RWPE1 (cell line): ENCODE data around the gene DHX34.
A peak's percentile ranks its signal among the peaks of the same experiment; 100 is the strongest.
"Not testable (repeated sequence)": the region's sequence is repeated elsewhere in the genome, so short reads cannot be mapped to it uniquely, and the experiment has no call there.

ENCODE experiments used
- CTCF ChIA-PET: fragments of 350-600 bp; sonication (Branson Sonifier 250); formaldehyde crosslinking; extraction: SDS; loops from one replicate; lab custom pipeline; 2021; lab: Yijun Ruan, JAX
- POLR2A ChIA-PET: fragments of 400-600 bp; formaldehyde crosslinking; extraction: SDS; loops from one replicate; lab custom pipeline; 2020; ENCODE audit warnings: antibody characterized with exemption; ENCODE audit not compliant: low non-redundant PET; lab: Yijun Ruan, JAX
- DNase-seq: peaks from one replicate; pipeline ENCODE4 v3.0.0; 2012; ENCODE audit warnings: low spot score
- H3K27ac ChIP-seq: fragments of 450-650 bp; 2 replicates; pipeline ENCODE4 v1.5.1; 2017
- TF ChIP-seq, protein P1 (sequence below): fragments of 450-650 bp; conservative IDR thresholded peaks from 2 replicates; pipeline ENCODE4 v1.5.1; 2017; ENCODE audit warnings: low read depth, mild to moderate bottlenecking

The DHX34 gene

DNA sequence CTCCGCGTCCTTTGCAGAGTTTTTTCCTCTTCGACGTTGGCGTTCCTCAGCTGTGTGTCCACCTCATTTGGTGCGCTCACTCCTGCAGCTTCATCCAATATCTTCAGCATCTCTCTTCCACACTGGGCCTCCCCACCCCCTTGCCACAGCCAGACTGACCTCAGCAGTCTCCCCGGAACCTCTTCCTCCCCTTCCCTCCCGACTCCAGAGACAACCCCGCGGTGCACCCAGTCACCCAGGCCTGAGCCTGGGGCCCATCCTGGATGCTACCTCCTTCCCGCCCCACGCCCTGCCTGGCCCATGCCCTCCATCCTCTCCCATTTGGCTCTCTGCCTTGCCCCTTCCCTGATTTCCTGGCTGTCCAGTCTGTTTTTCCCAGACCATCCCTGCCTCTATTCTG is 25.2 kb upstream of the DHX34 start:
- no peak for DNase-seq
- ChIA-PET POLR2A (interaction anchor here (0.7 kb wide), 1 partner anchor 211 kb away, joined by 3 read pairs; the partner anchor contains the start of gene ZC3H4), CTCF (no interaction called here)
- H3K27ac ChIP-seq, result no peak overlapping the region
- TF ChIP-seq, protein P1, sequence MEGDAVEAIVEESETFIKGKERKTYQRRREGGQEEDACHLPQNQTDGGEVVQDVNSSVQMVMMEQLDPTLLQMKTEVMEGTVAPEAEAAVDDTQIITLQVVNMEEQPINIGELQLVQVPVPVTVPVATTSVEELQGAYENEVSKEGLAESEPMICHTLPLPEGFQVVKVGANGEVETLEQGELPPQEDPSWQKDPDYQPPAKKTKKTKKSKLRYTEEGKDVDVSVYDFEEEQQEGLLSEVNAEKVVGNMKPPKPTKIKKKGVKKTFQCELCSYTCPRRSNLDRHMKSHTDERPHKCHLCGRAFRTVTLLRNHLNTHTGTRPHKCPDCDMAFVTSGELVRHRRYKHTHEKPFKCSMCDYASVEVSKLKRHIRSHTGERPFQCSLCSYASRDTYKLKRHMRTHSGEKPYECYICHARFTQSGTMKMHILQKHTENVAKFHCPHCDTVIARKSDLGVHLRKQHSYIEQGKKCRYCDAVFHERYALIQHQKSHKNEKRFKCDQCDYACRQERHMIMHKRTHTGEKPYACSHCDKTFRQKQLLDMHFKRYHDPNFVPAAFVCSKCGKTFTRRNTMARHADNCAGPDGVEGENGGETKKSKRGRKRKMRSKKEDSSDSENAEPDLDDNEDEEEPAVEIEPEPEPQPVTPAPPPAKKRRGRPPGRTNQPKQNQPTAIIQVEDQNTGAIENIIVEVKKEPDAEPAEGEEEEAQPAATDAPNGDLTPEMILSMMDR, result no peak

DNA sequence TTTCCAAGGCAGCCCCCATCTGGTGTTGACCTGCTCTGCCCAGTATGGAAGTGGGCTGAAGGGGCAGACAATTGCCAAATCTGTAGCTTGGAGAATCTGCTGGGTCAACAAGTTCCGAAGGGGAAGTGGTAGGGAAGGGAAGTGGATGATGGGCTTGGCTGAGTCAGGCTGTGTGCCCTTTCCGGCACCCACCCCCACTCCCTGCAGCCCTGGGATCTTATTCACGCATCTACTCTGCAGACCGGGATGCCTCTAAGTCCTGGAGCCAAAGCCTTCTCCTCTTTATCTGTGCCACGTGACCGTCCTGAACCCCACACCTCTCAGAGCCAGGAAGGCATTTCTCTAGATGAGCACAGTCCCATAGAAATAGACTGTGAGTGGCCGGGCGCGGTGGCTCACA is 24.6 kb upstream of the DHX34 start:
- H3K27ac ChIP-seq, result no peak overlapping the region
- no peak for DNase-seq
- TF ChIP-seq, protein P1, result no peak
- POLR2A ChIA-PET, result interaction anchor here (0.7 kb wide), 1 partner anchor 211 kb away, joined by 3 read pairs; the partner anchor contains the start of gene ZC3H4
- CTCF ChIA-PET, result no interaction called here

DNA sequence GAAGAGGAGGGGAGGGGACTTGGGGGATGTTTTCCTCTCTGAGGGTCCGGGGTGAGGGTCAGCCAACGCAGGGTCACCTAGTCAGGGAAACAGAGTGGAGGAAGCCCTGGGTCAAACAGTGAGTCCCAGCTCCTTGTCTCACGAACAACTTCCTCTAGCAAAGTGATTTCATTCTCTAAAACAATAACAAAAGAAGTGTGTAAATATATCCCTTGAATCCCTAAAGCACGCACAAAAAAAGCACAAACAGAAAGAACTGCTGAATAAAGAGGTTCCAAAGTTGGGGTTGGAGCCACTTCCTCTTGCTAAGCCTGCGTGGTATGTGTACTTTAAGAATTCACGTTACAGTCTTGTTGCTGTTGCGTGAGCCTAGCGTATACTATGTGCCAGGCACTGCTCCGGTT is 18.6 kb upstream of the DHX34 start:
- TF ChIP-seq, protein P1, result no peak
- H3K27ac ChIP-seq, result no peak overlapping the region
- ChIA-PET POLR2A (no interaction called here), CTCF (no interaction called here)
- DNase-seq, result no peak

DNA sequence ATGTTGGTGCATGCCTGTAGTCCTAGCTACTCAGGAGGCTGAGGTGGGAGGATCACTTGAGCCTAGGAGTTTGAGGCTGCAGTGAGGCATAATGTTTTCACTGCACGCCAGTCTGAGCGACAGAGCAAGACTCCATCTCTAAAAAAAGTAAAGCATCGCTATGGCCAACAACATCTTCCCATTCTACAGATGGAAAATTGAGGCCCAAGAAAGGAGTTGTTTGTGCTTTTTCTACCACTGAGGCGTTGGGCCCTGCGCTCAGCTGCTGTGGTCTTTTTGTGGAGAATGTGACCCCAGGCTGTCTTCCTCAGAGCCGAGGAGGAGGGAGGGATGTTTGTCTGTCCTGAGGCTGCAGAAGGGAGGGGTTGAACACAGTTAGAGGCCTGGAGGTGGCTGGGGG is 17.6 kb upstream of the DHX34 start:
- TF ChIP-seq, protein P1, result no peak
- CTCF ChIA-PET, result no interaction called here
- no peak for DNase-seq
- POLR2A ChIA-PET, result no interaction called here
- peak overlapping the region; percentile 57 for H3K27ac ChIP-seq

DNA sequence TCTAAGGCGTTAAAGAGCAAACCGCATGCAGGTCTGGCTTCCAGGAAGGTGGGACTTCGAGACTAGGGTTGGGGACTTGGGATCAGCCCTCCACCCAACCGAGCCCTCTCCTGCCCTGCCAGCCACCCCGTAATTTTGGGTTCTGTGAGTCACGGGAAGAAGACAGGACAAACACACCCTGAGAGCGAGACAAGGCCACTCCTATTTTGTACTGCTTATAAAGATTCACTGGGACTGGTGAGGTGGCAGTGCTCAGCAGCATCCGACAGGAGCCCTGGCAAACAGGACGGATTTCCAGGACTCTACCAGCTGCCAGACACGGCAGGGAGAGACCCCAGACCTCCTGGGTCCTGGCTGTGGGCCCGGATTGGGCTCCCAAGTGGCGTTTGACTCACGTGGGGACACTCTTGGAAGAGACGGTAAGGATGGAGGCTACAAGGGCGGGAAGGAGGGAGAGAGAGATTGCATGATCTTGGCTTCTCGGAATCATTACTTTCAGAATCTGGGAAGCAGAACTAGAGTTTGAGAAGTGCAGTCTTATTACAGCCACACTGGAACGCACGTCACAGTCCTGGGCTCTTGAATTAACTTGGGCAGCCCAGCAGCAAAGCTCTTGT is 17.1 kb upstream of the DHX34 start, which contains the start of gene C5AR2:
Gene C5AR2 (plus strand): TSS at position 245 of the 617 bp plus-strand sequence. CDS start 8,625 bp downstream, outside the sequence.
- DNase-seq, result no peak
- H3K27ac ChIP-seq, result peak within 1 kb of the TSS; percentile 57
- TF ChIP-seq, protein P1, result no peak
- ChIA-PET CTCF (no interaction called here), POLR2A (no interaction called here)

DNA sequence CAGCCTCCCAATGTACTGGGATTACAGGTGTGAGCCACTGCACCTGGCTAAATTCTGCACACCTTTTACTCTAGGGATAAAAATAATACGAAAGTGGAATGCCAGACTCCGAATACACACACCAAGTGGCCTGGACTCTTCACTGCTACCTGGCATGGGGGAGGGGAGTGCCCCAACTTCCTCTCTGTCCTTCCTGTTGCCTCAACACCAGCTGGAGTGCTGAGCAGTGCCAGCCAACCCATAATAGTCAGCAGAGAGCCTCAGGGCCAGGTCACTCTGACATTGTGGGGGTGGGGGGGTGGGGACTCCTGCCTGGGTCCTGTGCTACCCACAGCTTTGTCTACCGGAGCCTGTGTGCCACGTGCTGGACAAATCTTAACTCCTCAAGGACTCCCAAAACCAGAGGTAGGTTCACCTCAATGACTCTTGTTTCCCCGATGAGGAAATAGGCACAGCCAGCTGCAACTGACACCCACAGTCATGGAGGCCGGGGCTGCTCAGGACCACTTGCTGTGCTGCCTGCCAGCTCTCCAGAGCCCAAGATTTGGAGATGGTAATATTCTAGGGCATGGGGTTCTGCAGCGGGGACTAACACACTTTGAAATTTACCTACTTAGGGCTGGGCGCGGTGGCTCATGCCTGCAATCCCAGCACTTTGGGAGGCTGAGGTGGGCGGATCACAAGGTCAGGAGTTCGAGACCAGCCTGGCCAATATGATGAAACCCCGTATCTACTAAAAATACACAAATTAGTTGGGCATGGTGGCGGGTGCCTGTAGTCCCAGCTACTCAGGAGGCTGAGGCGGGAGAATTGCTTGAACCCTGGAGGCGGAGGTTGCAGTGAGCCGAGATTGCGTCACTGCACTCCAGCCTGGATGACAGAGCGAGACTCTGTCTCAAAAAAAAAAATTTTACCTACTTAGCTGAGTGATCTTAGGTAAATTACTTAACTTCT is 12.1 kb upstream of the DHX34 start:
- CTCF ChIA-PET, result interaction anchor here (0.6 to 0.8 kb wide), 2 partner anchors 13 to 89 kb away, joined by 3 read pairs; partner anchors contain the start of gene DHX34
- POLR2A ChIA-PET, H3K27ac ChIP-seq, DNase-seq: not testable (repeated sequence)
